Measurements from ENCODE around the gene ZNF283.
"Not testable (repeated sequence)": the region's sequence is repeated elsewhere in the genome, so short reads cannot be mapped to it uniquely, and the experiment has no call there.

ZNF283 gene

DNA sequence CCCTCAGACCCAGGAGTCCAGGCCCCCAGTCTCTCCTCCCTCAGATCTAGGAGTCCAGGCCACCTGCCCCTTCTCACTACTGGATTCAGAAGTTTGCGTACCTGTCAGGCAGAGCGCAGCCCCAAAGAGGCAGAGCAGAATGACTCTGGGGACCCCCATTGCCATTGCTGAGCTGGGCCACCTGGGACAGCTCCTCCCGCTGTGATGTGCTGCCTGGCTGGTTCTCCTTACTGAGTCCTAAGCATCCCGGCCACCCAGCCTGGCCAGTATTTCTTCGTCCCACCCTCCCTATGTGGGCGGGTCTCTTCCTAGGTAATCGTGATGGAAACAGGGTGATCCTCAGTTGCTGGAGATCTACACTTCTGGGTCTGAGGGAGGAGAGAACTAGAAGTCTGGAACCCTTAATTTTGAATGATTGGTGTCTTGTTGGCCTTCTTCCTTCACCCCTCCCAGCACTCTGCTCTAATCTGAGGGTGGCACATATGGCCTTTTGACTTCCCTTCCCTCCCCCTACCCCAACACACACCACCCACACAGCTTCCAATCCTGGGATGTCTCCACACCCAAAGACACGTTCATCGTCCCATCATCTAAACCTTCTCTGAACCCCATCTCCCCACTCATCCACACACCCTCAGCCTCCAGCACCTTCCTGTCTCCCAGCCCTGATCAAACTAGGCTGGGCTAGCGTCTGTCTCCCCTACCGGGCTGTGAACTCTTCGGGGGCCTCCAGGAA is 24.7 kb upstream of the ZNF283 start, which contains the start of gene LYPD5:
Gene LYPD5 (minus strand): TSS at position 232 of the 736 bp plus-strand sequence. CDS start 67 bp downstream, at position 165.
- DNase-seq = no peak

DNA sequence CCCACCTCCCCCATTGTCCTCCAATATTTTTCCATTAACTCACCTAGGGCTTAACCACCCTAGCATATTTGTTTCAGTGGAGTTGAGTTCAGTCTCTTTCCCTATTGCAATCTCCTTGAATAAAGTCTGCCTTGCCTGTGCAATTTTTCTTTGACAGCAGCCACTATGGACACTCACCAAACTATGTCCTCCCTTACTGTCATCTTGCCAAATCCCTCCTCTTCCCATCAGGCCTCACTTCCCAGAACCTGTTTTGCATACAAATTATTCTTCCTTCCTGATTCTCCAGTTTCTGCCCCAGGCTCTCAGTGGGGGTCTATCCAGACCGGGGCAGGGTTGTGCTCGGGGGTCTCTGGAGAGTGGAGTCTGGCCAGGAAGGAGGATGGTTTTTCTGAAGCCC is 22.7 kb upstream of the ZNF283 start:
- DNase-seq = no peak

DNA sequence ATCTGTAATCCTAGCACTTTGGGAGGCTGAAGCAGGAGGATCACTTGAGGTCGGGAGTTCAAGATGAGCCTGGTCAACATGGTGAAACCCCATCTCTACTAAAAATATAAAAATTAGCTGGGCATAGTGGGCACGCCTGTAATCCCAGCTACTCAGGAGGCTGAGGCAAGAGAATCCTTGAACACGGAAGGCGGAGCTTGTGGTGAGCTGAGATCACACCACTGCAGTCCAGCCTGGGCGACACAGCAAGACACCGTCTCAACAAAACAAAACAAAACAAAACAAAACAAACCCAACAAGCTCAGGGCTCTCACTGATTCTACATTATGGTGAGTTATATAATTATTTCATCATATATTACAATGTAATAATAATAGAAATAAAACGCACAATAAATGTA is 20.7 kb upstream of the ZNF283 start:
- DNase-seq = not testable (repeated sequence)

DNA sequence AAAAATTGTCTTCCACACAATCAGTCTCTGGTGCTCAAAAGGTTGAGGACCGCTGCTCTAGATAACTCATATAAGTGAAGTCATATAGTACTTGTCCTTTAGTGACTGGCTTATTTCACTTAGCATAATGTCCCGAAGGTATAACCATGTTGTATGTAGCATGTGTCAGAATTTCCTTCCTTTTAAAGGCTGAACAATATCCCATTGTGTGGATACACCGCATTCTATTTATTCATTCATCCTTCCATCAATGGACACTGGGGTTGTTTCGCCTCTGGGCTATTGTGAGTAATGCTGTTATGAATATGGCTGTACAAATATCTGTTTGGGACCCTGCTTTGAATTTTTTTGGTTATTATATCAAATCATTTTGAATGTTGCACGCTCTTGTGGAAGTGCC is 20.3 kb upstream of the ZNF283 start:
- no peak for DNase-seq

DNA sequence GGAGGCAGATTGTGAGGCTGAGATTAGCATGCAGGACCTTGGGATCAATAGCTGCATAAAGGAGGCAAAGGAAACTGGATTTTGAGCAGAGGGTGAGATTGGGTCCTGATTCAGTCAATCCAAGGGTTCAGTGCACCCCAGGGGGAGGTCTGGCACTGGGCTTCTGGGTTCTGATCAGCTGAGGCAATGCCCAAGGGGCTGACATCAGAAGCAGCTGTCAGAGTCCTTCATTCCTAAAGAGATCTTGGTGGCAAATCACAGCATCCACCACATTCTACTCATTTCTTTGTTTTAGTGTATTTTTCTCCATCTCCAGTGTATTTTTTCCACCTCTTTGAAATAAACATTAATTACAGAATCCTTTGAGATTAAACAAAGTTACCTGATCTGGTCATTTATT is 19.5 kb upstream of the ZNF283 start:
- DNase-seq = no peak

DNA sequence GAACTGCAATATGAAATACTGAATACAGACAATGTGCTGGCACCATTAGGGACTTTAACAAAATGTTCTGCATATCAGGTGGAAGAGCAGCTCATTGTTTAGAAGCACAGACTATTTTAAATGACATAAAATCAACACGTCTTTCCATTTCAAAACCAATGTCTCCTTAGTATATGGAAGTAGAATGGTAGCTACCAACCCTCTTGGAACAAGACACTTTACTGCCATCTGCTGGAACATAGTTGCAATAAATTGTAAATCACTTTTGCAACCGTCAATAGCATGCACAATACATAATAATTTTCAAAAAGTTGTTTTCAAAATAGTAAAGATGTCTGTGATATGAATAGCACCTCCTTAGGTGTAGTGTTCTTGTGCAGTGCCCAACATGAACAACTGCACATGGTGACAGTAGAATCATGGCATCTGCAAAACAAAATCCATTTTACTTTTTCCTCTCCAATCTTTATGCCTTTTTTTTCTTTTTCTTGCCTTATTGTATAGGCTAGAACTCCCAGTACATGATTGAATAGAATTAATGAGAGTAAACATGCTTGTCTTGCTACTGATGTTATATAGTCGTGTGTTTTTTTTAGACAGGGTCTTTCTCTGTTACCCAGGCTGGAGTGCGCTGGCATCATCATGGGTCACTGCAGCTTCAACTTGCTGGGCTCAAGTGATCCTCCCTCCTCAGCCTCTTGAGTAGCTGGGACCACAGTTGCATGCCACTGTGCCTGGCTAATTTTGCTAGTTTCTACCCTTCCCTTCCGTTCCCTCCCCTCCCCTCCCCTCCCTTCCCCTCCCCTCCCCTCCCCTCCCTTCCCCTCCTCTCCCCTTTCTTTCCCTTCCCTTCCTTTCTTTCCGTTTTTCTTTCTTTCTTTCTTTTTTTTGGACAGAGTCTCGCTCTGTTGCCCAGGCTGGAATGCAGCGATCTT is 17.1 kb upstream of the ZNF283 start:
- DNase-seq = no peak

DNA sequence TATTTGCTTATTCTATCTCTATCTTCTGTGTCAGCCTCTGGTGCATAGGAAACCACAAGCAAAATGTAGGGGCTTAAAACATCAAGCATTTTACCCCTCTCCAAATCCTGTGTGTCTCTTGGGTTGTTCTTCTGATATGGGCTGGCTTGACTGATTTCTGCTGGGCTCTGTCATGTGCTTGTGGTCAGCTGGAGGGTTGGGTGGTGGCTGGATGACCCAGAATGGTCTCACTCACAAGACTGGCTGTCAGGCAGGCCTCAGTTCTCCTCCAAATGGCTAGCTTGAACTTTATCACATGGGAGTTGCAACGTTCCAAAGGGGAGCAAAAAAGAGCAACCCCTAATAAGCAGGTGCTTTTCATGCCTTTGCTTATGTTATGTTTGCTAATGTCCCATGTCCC is 15.3 kb upstream of the ZNF283 start:
- no peak for DNase-seq

DNA sequence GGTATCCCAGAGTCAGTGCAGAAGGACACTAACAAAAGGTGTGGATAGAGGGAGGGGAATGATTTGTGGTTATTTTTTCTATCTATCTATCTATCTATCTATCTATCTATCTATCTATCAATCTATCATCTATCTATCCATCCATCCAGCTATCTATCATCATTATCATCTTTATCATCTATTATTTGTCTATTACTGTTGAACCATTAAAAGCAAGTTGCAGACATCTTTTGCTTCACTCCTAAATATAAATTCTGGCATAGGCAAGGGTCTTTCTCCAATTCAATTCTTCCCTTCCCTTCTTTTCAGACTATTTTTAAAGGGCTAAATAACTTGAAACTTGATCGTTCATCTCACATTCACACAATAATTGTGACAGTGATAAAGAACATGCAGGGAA is 14.9 kb upstream of the ZNF283 start:
- DNase-seq = no peak

DNA sequence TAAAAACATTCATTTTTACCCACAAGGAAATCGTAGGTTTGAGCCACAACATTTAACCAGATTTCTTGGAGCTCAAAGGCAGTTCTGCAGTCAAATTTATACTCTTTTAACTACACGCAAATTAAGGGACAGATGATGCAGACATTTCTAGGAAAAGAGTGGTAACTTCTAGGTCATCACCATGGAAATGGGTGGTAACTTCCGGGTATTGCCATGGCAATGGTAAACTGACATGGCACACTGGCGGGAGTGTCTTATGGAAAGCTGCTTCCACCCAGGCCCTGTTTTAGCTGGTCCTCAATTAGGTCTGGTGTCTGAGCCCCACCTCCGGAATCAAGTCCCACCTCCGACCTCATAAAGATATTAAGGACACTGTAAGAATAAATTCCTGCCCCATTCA is 14.4 kb upstream of the ZNF283 start:
- no peak for DNase-seq

DNA sequence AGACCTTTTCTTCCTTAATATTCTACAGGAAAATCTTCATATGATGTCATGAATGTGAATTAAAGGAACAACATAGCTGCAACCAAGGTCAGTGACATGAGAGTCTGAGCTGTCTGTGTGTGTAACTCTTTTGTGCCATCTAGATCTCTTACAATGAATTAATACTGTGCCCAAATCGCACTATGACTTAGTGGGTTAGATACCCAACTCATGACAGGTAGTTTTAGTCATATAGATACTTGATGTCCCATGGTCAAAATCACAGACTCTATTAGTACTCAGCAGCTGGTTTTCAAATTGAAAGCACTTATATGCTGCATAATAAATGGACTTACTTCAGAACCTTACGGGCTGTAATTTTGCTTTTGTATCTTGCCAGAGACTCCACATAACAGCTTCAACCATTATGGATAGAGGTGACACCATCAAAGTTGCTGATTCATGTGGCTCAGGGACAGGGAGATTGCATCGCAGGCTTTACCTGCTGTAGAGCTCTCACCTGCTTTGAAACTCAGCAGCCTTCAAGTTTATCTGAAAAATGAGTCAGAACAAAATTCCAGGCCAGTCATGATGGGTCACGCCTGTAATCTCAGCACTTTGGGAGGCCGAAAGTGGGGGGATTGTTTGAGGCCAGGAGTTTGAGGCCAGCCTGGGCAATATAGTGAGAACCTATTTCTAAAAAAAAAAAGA is 12.3 kb upstream of the ZNF283 start:
- DNase-seq = no peak

DNA sequence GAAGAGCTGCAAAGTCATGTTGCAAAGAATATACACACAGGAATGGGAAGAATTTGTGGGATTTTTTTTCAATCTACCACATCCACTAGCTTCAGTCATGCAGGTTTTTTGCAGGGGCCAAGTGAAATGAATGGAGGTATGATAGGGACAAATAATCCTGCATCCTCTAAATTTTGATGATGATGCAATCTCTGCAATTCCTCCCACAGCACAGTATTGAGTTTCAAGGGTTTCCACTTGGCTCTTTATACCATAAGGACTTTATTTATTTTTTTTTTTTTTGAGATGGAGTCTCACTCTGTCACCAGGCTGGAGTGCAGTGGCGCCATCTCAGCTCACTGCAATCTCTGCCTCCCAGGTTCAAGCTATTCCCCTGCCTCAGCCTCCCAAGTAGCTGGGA is 9.7 kb upstream of the ZNF283 start:
- DNase-seq = not testable (repeated sequence)

DNA sequence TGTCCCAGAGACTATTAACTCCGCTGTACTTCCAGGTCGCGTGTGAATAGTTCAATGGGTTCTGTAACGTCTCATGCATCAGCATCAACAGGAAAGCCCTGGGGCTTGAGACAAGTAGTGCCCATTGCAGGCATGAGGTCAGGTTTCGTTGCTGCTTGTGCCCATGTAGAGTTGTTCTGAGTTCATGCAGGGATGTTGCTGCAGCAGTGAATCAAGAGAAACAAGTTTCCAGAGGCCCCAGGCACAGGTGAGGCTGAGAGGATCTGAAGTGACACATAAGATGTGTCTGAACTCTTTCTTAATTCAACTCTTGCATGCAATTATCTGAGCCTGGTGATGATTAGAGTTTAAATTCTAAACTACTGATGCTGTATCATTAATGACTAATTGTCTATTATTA is 8.6 kb upstream of the ZNF283 start:
- DNase-seq = no peak

DNA sequence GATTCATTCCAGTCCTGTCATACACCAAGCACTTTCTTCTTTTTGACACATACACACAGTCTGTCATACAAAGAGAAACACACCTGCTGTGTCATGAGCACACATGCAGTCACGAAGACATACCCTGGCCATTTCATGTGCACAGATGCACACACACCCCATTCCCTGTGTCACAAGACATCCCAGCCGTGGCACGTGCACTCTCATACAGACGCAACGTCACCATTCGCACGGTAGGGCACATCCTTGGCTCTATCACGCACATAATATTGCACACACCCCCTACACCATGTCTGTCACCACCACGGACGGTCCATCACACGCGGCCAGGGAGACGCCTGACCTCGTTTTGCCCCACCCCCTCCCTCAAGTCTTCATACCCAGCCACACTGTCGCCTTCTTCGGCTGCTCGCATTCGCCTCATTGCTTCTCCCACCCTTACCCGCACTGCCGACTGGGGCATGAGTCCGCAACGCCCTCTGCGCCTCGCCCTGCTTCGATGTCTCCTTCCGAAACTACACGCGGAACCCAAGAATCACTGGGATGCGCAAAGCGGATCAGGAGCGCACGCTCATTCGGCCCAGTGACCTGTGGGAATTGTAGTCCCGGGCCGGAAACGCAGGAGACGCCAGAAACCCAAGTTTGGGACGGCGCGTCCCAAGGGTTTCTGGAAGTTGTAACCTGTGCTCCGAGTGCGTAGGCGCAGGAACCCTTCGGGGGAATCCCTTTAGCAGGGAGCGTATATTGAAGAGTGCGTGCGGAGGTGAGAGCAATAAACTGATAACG is 6.8 kb upstream of the ZNF283 start:
- peak; percentile 30 for DNase-seq

DNA sequence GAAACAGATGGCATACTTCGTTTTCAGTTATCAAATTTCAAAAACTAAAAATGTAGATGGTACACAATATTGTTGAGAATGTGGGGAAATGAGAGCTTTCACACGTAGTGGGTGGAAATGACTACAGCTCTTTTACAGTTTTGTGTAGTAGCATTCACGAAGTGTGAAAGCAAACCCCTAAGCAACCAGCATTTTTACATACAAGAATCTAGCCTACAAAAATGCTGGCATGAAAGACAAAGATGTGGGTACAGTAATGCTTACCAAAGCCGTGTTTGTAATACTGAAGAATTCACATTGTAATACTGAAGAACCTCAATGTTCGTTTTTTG is 6.3 kb upstream of the ZNF283 start:
- no peak for DNase-seq

DNA sequence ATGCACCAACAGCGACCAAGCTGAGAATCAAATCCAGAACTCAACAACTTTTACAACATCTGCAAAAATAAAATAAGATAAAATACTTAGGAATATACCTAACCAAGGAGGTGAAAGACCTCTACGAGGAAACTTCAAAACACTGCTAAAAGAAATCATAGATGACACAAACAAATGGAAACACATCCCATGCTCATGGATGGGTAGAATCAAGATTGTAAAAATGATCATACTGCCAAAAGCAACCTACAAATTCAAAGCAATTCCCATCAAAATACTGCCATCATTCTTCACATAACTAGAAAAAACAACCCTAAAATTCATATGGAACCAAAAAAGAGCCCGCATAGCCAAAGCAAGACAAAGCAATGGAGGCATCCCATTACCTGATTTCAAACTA is 3.3 kb upstream of the ZNF283 start:
- DNase-seq = not testable (repeated sequence)

DNA sequence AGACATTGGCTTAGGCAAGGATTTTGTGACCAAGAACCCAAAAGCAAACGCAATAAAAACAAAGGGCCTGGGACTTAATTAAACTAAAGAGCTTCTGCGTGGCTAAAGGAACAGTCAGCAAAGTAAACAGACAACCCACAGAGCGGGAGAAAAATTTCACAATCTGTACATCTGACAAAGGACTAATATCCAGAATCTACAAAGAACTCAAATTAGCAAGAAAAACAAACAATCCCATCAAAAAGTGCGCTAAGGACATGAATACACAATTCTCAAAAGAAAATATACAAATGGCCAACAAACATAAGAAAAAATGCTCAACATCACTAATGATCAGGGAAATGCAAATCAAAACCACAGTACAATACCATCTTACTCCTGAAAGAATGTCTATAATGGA is 2.5 kb upstream of the ZNF283 start:
- DNase-seq = not testable (repeated sequence)

DNA sequence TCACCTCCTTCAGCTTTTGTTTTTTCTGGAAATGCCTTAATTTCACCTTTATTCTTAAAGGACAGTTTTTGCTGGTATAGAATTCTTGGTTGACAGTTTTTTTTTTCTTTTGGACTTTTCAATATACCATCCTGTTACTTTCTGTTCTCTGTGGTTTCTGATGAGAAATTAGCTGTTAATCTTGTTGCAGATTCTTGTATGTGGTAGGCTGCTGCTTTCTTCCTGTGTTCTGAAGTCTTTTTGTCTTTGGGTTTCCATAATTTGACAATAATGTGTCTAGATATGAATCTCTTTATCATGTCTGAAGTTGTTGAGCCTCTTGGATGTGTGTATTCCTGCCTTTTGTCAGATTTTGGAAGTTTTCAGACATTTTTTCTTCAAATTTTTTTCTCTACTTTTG is 12.0 kb downstream of the ZNF283 start:
- DNase-seq = no peak

DNA sequence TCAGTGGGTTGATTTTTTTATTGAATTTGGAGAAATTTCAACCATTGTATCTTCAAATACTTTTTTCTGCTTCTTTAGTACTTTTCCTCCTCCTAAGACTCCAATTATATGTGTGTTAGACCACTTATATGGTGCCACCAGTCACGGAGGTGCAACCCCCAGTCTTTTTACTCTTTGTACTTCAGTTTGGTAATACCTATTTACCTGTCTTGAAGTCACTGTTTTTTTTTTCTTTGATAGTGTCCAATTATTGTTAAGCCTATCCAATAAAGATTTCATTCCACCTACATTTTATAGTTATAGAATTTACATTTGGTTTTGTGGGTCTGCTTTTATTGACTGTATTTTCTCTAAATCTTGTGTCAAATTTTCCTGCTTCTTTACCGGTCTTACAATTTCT is 14.9 kb downstream of the ZNF283 start:
- no peak for DNase-seq

DNA sequence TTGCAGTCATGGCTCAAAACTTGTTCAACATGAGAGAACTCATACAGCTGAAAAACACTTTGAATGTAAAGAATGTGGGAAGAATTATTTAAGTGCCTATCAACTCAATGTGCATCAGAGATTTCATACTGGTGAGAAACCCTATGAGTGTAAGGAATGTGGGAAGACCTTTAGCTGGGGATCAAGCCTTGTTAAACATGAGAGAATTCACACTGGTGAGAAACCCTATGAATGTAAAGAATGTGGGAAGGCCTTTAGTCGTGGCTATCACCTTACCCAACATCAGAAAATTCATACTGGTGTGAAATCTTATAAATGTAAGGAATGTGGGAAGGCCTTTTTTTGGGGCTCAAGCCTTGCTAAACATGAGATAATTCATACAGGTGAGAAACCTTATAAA is 20.1 kb downstream of the ZNF283 start:
- no peak for DNase-seq

DNA sequence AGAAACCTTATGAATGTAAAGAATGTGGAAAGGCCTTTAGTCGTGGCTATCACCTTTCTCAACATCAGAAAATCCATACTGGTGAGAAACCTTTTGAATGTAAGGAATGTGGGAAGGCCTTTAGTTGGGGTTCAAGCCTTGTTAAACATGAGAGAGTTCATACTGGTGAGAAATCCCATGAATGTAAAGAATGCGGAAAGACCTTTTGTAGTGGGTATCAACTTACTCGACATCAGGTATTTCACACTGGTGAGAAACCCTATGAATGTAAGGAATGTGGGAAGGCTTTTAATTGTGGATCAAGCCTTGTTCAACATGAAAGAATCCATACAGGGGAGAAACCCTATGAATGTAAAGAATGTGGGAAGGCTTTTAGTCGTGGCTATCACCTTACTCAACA is 20.8 kb downstream of the ZNF283 start:
- DNase-seq = no peak

DNA sequence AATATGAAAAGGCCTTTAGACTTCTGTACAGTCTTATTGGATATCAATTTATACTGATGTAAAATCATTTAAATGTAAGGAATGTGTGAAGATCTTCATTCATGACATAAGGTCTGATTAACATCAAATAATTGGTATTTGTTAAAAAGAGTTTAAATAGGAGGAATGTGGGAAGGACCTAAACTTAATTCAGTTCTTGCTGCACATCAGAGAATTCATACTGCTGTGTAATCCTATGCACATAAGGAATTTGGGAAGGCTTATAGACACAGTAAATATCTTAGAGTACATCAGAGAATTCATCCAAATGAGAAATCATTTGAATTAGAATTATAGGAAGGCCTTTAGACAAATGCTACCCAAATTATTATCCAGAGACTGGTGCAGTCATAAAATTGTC is 21.7 kb downstream of the ZNF283 start:
- no peak for DNase-seq

DNA sequence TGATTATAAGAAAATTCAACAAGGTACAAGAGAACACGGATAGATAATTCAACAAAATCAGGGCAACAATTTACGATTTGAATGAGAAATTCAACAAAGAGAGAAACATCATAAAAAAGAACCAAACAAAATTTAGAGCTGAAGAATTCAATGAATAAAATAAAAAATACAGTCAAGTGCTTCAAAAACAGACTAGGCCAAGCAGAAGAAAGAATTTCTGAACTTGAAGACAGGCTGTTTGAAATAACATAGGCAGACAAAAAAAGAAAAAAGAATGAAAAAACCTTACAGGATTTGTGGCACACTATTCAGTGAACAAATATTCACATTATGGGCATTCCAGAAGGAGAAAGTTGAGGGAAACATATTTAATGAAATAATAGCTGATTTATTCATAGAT is 31.1 kb downstream of the ZNF283 start:
- DNase-seq = no peak

DNA sequence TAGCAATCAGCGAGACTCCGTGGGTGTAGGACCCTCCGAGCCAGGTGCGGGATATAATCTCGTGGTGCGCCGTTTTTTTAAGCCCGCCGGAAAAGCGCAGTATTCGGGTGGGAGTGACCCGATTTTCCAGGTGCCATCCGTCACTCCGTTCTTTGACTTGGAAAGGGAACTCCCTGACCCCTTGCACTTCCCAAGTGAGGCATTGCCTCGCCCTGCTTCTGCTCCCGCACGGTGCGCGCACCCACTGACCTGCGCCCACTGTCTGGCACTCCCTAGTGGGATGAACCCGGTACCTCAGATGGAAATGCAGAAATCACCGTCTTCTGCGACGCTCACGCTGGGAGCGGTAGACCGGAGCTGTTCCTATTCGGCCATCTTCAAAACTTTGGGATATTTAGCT is 39.8 kb downstream of the ZNF283 start:
- not testable (repeated sequence) for DNase-seq

Measured in right hindlimb (tissue), 1 donor.